Trophoblast cell (in vitro differentiated cells and primary cell): Measurements from ENCODE around the gene COTL1.

Source experiments
- DNase-seq, 2 donors: peaks; one replicate each; pipeline ENCODE4 v3.0.0-alpha.2; 2016
- H2AFZ ChIP-seq: 2 replicates; pipeline ENCODE4 v1.6.1; 2013; ENCODE audit warnings: low read length, moderate library complexity, mild to moderate bottlenecking; ENCODE audit not compliant: insufficient read depth, poor library complexity
- H2AK5ac ChIP-seq: 2 replicates; pipeline ENCODE4 v1.6.1; 2013; ENCODE audit warnings: mild to moderate bottlenecking, low read length
- H2BK120ac ChIP-seq: 2 replicates; pipeline ENCODE4 v1.6.1; 2013; ENCODE audit warnings: low read length, mild to moderate bottlenecking, moderate library complexity; ENCODE audit not compliant: insufficient read depth, poor library complexity
- H2BK12ac ChIP-seq: 2 replicates; pipeline ENCODE4 v1.6.1; 2013; ENCODE audit warnings: mild to moderate bottlenecking, low read length, moderate library complexity
- H2BK5ac ChIP-seq: 2 replicates; pipeline ENCODE4 v1.6.1; 2013; ENCODE audit warnings: low read length, low read depth, moderate library complexity, mild to moderate bottlenecking; ENCODE audit not compliant: poor library complexity
- H3K14ac ChIP-seq: 2 replicates; pipeline ENCODE4 v1.6.1; 2013; ENCODE audit warnings: mild to moderate bottlenecking, low read length
- H3K18ac ChIP-seq: 2 replicates; pipeline ENCODE4 v1.6.1; 2013; ENCODE audit warnings: mild to moderate bottlenecking, low read length
- H3K23ac ChIP-seq: 2 replicates; pipeline ENCODE4 v1.6.1; 2013; ENCODE audit warnings: low read length
- H3K27ac ChIP-seq: 2 replicates; pipeline ENCODE4 v1.5.1; 2013; ENCODE audit warnings: low read depth, mild to moderate bottlenecking, inconsistent platforms, low read length, moderate library complexity
- H3K27me3 ChIP-seq: 2 replicates; pipeline ENCODE4 v1.6.1; 2013; ENCODE audit warnings: inconsistent platforms, mild to moderate bottlenecking, low read length, moderate library complexity; ENCODE audit not compliant: insufficient read depth
- H3K36me3 ChIP-seq, 2 experiments: 1 replicate in 1 of 2; 2 replicates in 1 of 2; pipeline ENCODE4 v1.6.1; 2013; ENCODE audit warnings: low read length in 2 of 2, mild to moderate bottlenecking in 2 of 2, moderate library complexity in 1 of 2; ENCODE audit not compliant: insufficient read depth in 2 of 2, control insufficient read depth in 1 of 2
- H3K4ac ChIP-seq: 2 replicates; pipeline ENCODE4 v1.6.1; 2013; ENCODE audit warnings: low read depth, mild to moderate bottlenecking, low read length, moderate library complexity
- H3K4me1 ChIP-seq, 2 experiments: 1 replicate in 1 of 2; 2 replicates in 1 of 2; pipeline ENCODE4 v1.6.1; 2013; ENCODE audit warnings: low read length in 2 of 2, mild to moderate bottlenecking in 2 of 2, moderate library complexity in 1 of 2; ENCODE audit not compliant: insufficient read depth in 2 of 2, control insufficient read depth in 1 of 2
- H3K4me2 ChIP-seq: 2 replicates; pipeline ENCODE4 v1.6.1; 2013; ENCODE audit warnings: inconsistent platforms, mild to moderate bottlenecking, low read length, moderate library complexity
- H3K4me3 ChIP-seq: 2 replicates; pipeline ENCODE4 v1.5.1; 2013; ENCODE audit warnings: mild to moderate bottlenecking, low read depth, low read length, inconsistent platforms
- H3K79me1 ChIP-seq: one replicate; pipeline ENCODE4 v1.6.1; 2013; ENCODE audit warnings: low read length
- H3K79me2 ChIP-seq: 2 replicates; pipeline ENCODE4 v1.6.1; 2013; ENCODE audit warnings: low read length, mild to moderate bottlenecking; ENCODE audit not compliant: control insufficient read depth, insufficient read depth, poor library complexity
- H3K9ac ChIP-seq: 2 replicates; pipeline ENCODE4 v1.6.1; 2013; ENCODE audit warnings: mild to moderate bottlenecking, low read length
- H3K9me3 ChIP-seq: 2 replicates; pipeline ENCODE4 v1.6.1; 2013; ENCODE audit warnings: low read depth, mild to moderate bottlenecking, control low read depth, inconsistent platforms, low read length; ENCODE audit not compliant: insufficient read depth
- H4K12ac ChIP-seq: 2 replicates; pipeline ENCODE4 v1.6.1; 2013; ENCODE audit warnings: low read depth, mild to moderate bottlenecking, low read length, moderate library complexity
- H4K8ac ChIP-seq: 2 replicates; pipeline ENCODE4 v1.6.1; 2013; ENCODE audit warnings: low read depth, mild to moderate bottlenecking, low read length, moderate library complexity
- H4K91ac ChIP-seq: one replicate; pipeline ENCODE4 v1.6.1; 2013; ENCODE audit warnings: low read depth, mild to moderate bottlenecking, low read length, moderate library complexity
- WGBS: extraction: QIAGEN DNeasy Blood & Tissue Kit; methylation state at CpG from one replicate; pipeline ENCODE4 v1.1.7; 2013; ENCODE audit warnings: missing lambda C conversion rate; ENCODE audit not compliant: insufficient read length, insufficient coverage; ENCODE audit errors: extremely low coverage; 5-methylcytosine and 5-hydroxymethylcytosine counted together

COTL1 gene

GRCh38 chr16:84598360-84598759 is 19.5 kb downstream of the COTL1 start:
- Histone ChIP-seq H4K12ac (no peak overlapping the region), H3K36me3 (peaks cover 10 to 11% of the 10 kb centered on the region in 2 experiments), H3K4me1 (peaks cover 8 to 12% of the 10 kb centered on the region in 2 experiments), H4K91ac (no peak overlapping the region), H3K27me3 (no peaks in the 10 kb centered on the region), H3K23ac (no peak overlapping the region), H2AK5ac (no peak overlapping the region), H3K79me1 (no peaks in the 10 kb centered on the region), H3K4me2 (no peak overlapping the region), H3K4me3 (no peak overlapping the region), H4K8ac (no peak overlapping the region), H3K14ac (no peak overlapping the region), H3K9ac (no peak overlapping the region), H3K79me2 (no peaks in the 10 kb centered on the region), H2AFZ (no peak overlapping the region), H2BK12ac (no peak overlapping the region), H2BK120ac (no peak overlapping the region), H2BK5ac (no peak overlapping the region), H3K27ac (no peak overlapping the region), H3K9me3 (peaks cover 2% of the 10 kb centered on the region), H3K18ac (no peak overlapping the region), H3K4ac (no peak overlapping the region)
- DNase-seq: no peak
- WGBS: no CpG with 5 or more reads among the region's 6 CpGs

GRCh38 chr16:84597931-84598351 is 19.9 kb downstream of the COTL1 start:
- Histone ChIP-seq H2BK120ac (no peak overlapping the region), H4K12ac (no peak overlapping the region), H3K36me3 (peaks cover 10 to 11% of the 10 kb centered on the region in 2 experiments), H4K8ac (no peak overlapping the region), H3K4me2 (no peak overlapping the region), H3K4ac (no peak overlapping the region), H3K9me3 (peaks cover 2% of the 10 kb centered on the region), H2AFZ (no peak overlapping the region), H3K14ac (no peak overlapping the region), H3K18ac (no peak overlapping the region), H2BK5ac (no peak overlapping the region), H3K27me3 (no peaks in the 10 kb centered on the region), H4K91ac (no peak overlapping the region), H2AK5ac (no peak overlapping the region), H3K4me3 (no peak overlapping the region), H3K9ac (no peak overlapping the region), H3K79me1 (no peaks in the 10 kb centered on the region), H2BK12ac (no peak overlapping the region), H3K4me1 (peaks cover 8 to 12% of the 10 kb centered on the region in 2 experiments), H3K79me2 (no peaks in the 10 kb centered on the region), H3K23ac (no peak overlapping the region), H3K27ac (no peak overlapping the region)
- WGBS: no CpG with 5 or more reads among the region's 8 CpGs
- no peak for DNase-seq

- no peak overlapping the region for H3K4me2 ChIP-seq
- no peaks in the 10 kb centered on the region for H3K79me1 ChIP-seq
- H4K8ac ChIP-seq: no peak overlapping the region
- H3K4ac ChIP-seq: no peak overlapping the region
- no peaks in the 10 kb centered on the region for H3K27me3 ChIP-seq
- H3K4me3 ChIP-seq: no peak overlapping the region
- no peak overlapping the region for H3K14ac ChIP-seq
- H2AFZ ChIP-seq: no peak overlapping the region
- no peak overlapping the region for H2BK12ac ChIP-seq
- H2AK5ac ChIP-seq: no peak overlapping the region
- peaks cover 2% of the 10 kb centered on the region for H3K9me3 ChIP-seq
- H3K23ac ChIP-seq: no peak overlapping the region
- H3K79me2 ChIP-seq: no peaks in the 10 kb centered on the region
- no peak overlapping the region for H3K18ac ChIP-seq
- H3K9ac ChIP-seq: no peak overlapping the region
- peaks cover 8 to 12% of the 10 kb centered on the region in 2 experiments for H3K4me1 ChIP-seq
- no peak overlapping the region for H2BK120ac ChIP-seq
- H2BK5ac ChIP-seq: no peak overlapping the region
- no peak overlapping the region for H3K27ac ChIP-seq
- WGBS: no CpG with 5 or more reads among the region's 6 CpGs
- H4K91ac ChIP-seq: no peak overlapping the region
- no peak overlapping the region for H4K12ac ChIP-seq
- peaks cover 10 to 11% of the 10 kb centered on the region in 2 experiments for H3K36me3 ChIP-seq
- no peak for DNase-seq
Measured at GRCh38 chr16:84597528-84597896, 20.4 kb downstream of the COTL1 start.

DNA sequence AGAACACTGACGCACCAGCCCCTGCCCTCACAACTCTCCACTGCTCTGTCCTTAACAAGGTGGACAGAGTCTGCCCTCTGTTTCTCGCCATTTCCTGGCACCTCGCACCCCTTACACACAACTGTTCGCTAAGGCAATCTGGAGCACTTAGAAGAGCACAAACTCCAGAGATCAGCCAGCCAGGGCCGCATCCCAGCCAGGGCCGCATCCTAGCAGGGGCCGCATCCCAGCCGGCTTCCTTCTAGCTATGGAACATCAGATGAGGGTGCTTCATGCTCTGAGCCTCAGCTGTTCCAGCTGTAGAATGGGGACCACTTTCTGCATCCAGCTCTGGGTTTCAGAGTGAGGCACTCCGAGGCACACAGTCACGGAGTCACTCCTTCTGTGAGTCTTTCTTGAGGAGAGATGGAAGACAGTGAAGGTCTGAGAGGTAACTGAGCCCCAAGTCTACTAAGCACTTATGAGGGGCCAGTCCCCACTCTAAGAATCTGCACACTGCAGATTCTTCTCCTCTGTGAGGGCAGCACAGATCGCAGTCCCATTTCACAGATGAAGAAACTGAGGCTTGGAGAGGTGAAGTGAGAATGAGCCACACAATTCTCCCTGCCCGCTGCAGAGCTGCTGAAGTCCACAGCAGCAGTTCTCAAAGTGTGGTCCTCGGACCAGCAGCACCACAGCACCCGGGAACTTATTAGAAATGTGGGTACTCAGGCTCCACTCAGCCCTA is 20.9 kb downstream of the COTL1 start:
- Histone ChIP-seq H4K12ac (no peak overlapping the region), H3K4ac (no peak overlapping the region), H3K14ac (no peak overlapping the region), H2AK5ac (no peak overlapping the region), H2BK120ac (no peak overlapping the region), H3K18ac (no peak overlapping the region), H4K8ac (no peak overlapping the region), H3K79me1 (no peaks in the 10 kb centered on the region), H3K4me3 (no peak overlapping the region), H2BK12ac (no peak overlapping the region), H2BK5ac (no peak overlapping the region), H3K4me2 (no peak overlapping the region), H3K27ac (no peak overlapping the region), H3K27me3 (no peaks in the 10 kb centered on the region), H3K79me2 (no peaks in the 10 kb centered on the region), H3K36me3 (peaks cover 10 to 11% of the 10 kb centered on the region in 2 experiments), H4K91ac (no peak overlapping the region), H3K9ac (no peak overlapping the region), H3K4me1 (peaks cover 8 to 12% of the 10 kb centered on the region in 2 experiments), H3K9me3 (peaks cover 2% of the 10 kb centered on the region), H2AFZ (no peak overlapping the region), H3K23ac (no peak overlapping the region)
- WGBS: no CpG with 5 or more reads among the region's 14 CpGs
- DNase-seq: no peak
